CD4-positive, alpha-beta T cell (primary cell): ENCODE results near the gene CACNA1D. TPM values are rescaled to one million over a fixed set of nuclear protein-coding genes. Genes with fewer than 3 reads are reported as not detected.

Experiments
- ATAC-seq: fragments of 200-7000 bp; cut with Tn5 transposase; one replicate; pipeline ENCODE4 v1.10.0; 2022; ENCODE audit warnings: mild to moderate bottlenecking; ENCODE audit not compliant: poor library complexity
- CTCF ChIA-PET: fragments of 350-600 bp; sonication (Branson Sonifier 250); formaldehyde crosslinking; loops from one replicate; lab custom pipeline; 2021; ENCODE audit warnings: antibody characterized with exemption, inconsistent platforms; lab: Charles Lee
- POLR2A ChIA-PET: fragments of 350-600 bp; sonication (Branson Sonifier 250); formaldehyde crosslinking; loops from one replicate; lab custom pipeline; 2021; ENCODE audit warnings: antibody characterized with exemption, inconsistent platforms; lab: Charles Lee
- DNase-seq, 14 experiments: peaks; one replicate each; pipeline ENCODE4 v3.0.0-alpha.2; 2013 to 2020; ENCODE audit warnings: mixed read lengths in 2 of 14
- H3K27ac ChIP-seq, 2 donors: one replicate each; pipeline versions ENCODE4 v1.5.1 to v1.7.0; 2013; ENCODE audit warnings: low read length in 2 of 2, low read depth in 1 of 2, mild to moderate bottlenecking in 1 of 2
- H3K27me3 ChIP-seq, 2 experiments: 1 replicate in 1 of 2; 2 replicates in 1 of 2; pipeline versions ENCODE4 v1.6.1 to v1.7.0; 2013; ENCODE audit warnings: low read length in 2 of 2, control low read depth in 1 of 2, mild to moderate bottlenecking in 1 of 2, moderate library complexity in 1 of 2; ENCODE audit not compliant: insufficient read depth in 2 of 2, control insufficient read depth in 1 of 2
- H3K36me3 ChIP-seq: one replicate; pipeline ENCODE4 v1.6.1; 2013; ENCODE audit warnings: low read length, control low read depth; ENCODE audit not compliant: insufficient read depth
- H3K4me1 ChIP-seq: one replicate; pipeline ENCODE4 v1.6.1; 2013; ENCODE audit warnings: low read length, control low read depth; ENCODE audit not compliant: insufficient read depth
- H3K4me3 ChIP-seq: one replicate; pipeline ENCODE4 v1.5.1; 2013; ENCODE audit warnings: mild to moderate bottlenecking, low read length, moderate library complexity
- H3K9me3 ChIP-seq, 2 experiments: 1 replicate in 1 of 2; 2 replicates in 1 of 2; pipeline versions ENCODE4 v1.6.1 to v1.7.0; 2013; ENCODE audit warnings: low read length in 2 of 2, mild to moderate bottlenecking in 2 of 2, control low read depth in 1 of 2, moderate library complexity in 1 of 2; ENCODE audit not compliant: control insufficient read depth in 1 of 2, insufficient read depth in 1 of 2
- H3K27ac Mint-ChIP-seq: one replicate; pipeline ENCODE4 v1.8.0; 2020; ENCODE audit warnings: mixed read lengths
- H3K27me3 Mint-ChIP-seq: one replicate; pipeline ENCODE4 v1.8.0; 2021; ENCODE audit warnings: mixed read lengths
- H3K36me3 Mint-ChIP-seq: one replicate; pipeline ENCODE4 v1.8.0; 2021; ENCODE audit warnings: low read depth, mixed read lengths
- H3K4me1 Mint-ChIP-seq: one replicate; pipeline ENCODE4 v1.8.0; 2021; ENCODE audit warnings: low read depth, mixed read lengths
- H3K4me3 Mint-ChIP-seq: one replicate; pipeline ENCODE4 v1.8.0; 2020; ENCODE audit warnings: mild to moderate bottlenecking, mixed read lengths
- H3K9me3 Mint-ChIP-seq: one replicate; pipeline ENCODE4 v1.8.0; 2020; ENCODE audit warnings: mixed read lengths
- CTCF ChIP-seq: fragments of 200-600 bp; IDR thresholded peaks from one replicate; pipeline ENCODE4 v1.8.0; 2022; ENCODE audit warnings: antibody characterized with exemption, mild to moderate bottlenecking
- intact Hi-C, 2 experiments: fragments of 100-400 bp; cut with DNase I in 1 of 2; cut with micrococcal nuclease in 1 of 2; formaldehyde crosslinking; loops; one replicate each; pipeline versions ENCODE4 v1.15.1 to v1.9.0; 2023 to 2025; cut with DNase I, micrococcal nuclease
- total RNA-seq, 174 experiments: library from RNA in 2 of 174; stranded (reverse) in 2 of 174; gene quantifications; one replicate each; pipeline ENCODE4 v1.2.3 and lab custom pipeline; 2021 to 2026

Gene CACNA1D
- total RNA-seq, 2 experiments from 2014 or later = not detected

GRCh38 chr3:53724566-53724965 is 230.2 kb downstream of the CACNA1D start:
- ATAC-seq = no peak
- H3K4me1 Mint-ChIP-seq = no peaks in the 10 kb centered on the region
- Histone ChIP-seq H3K4me3 (no peak overlapping the region), H3K36me3 (no peaks in the 10 kb centered on the region), H3K4me1 (no peaks in the 10 kb centered on the region), H3K27me3 (no peaks in the 10 kb centered on the region), H3K9me3 (no peaks in the 10 kb centered on the region), H3K27ac (no peak overlapping the region)
- no peak for TF ChIP-seq CTCF
- H3K4me3 Mint-ChIP-seq = no peak overlapping the region
- DNase-seq = no peak
- H3K27me3 Mint-ChIP-seq = peaks cover 47% of the 10 kb centered on the region
- H3K27ac Mint-ChIP-seq = no peak overlapping the region
- CTCF ChIA-PET = no interaction called here
- H3K9me3 Mint-ChIP-seq = no peaks in the 10 kb centered on the region
- intact Hi-C loops = no loop called here
- POLR2A ChIA-PET = no interaction called here
- no peaks in the 10 kb centered on the region for H3K36me3 Mint-ChIP-seq

- ChIA-PET POLR2A (no interaction called here), CTCF (no interaction called here)
- Histone ChIP-seq H3K9me3 (no peaks in the 10 kb centered on the region), H3K36me3 (no peaks in the 10 kb centered on the region), H3K4me1 (no peaks in the 10 kb centered on the region), H3K4me3 (no peak overlapping the region), H3K27ac (no peak overlapping the region), H3K27me3 (no peaks in the 10 kb centered on the region)
- no peaks in the 10 kb centered on the region for H3K9me3 Mint-ChIP-seq
- no peaks in the 10 kb centered on the region for H3K4me1 Mint-ChIP-seq
- TF ChIP-seq CTCF = no peak
- H3K27ac Mint-ChIP-seq = no peak overlapping the region
- H3K36me3 Mint-ChIP-seq = no peaks in the 10 kb centered on the region
- ATAC-seq (no peak), DNase-seq (no peak)
- intact Hi-C loops = no loop called here
- H3K27me3 Mint-ChIP-seq = peaks cover 47% of the 10 kb centered on the region
- H3K4me3 Mint-ChIP-seq = no peak overlapping the region
Measured at GRCh38 chr3:53725387-53725995, 231.1 kb downstream of the CACNA1D start.

GRCh38 chr3:53726643-53727042 is 232.2 kb downstream of the CACNA1D start:
- H3K9me3 ChIP-seq = no peaks in the 10 kb centered on the region
- DNase-seq (no peak), ATAC-seq (no peak)
- Mint-ChIP-seq H3K4me1 (no peaks in the 10 kb centered on the region), H3K9me3 (no peaks in the 10 kb centered on the region), H3K27me3 (peaks cover 43% of the 10 kb centered on the region), H3K4me3 (no peak overlapping the region), H3K36me3 (no peaks in the 10 kb centered on the region), H3K27ac (no peak overlapping the region)
- H3K27ac ChIP-seq = no peak overlapping the region
- no peaks in the 10 kb centered on the region for H3K4me1 ChIP-seq
- ChIA-PET CTCF (no interaction called here), POLR2A (no interaction called here)
- TF ChIP-seq CTCF = no peak
- H3K4me3 ChIP-seq = no peak overlapping the region
- H3K27me3 ChIP-seq = no peaks in the 10 kb centered on the region
- intact Hi-C loops = no loop called here
- H3K36me3 ChIP-seq = no peaks in the 10 kb centered on the region
